KMS-11 (cell line): Measurements from ENCODE around the gene MUC21.
"Not testable (repeated sequence)": the region's sequence is repeated elsewhere in the genome, so short reads cannot be mapped to it uniquely, and the experiment has no call there.

Experiments used
- H2AFZ ChIP-seq: fragments of 200-600 bp; sonication (generic); 2 replicates; pipeline ENCODE4 v1.6.1; 2016; ENCODE audit warnings: antibody characterized with exemption, mixed run types, low read depth
- H3K27ac ChIP-seq: fragments of 200-600 bp; sonication (generic); 2 replicates; pipeline ENCODE4 v1.6.1; 2016; ENCODE audit warnings: mild to moderate bottlenecking, mixed run types
- H3K27me3 ChIP-seq: fragments of 200-600 bp; sonication (generic); 2 replicates; pipeline ENCODE4 v1.6.1; 2017; ENCODE audit warnings: mild to moderate bottlenecking, low read depth, mixed run types, moderate library complexity; ENCODE audit not compliant: insufficient read depth
- H3K36me3 ChIP-seq: fragments of 200-600 bp; sonication (generic); 2 replicates; pipeline ENCODE4 v1.6.1; 2017; ENCODE audit warnings: mild to moderate bottlenecking, mixed run types; ENCODE audit not compliant: insufficient read depth
- H3K4me1 ChIP-seq: fragments of 200-600 bp; sonication (generic); 2 replicates; pipeline ENCODE4 v1.6.1; 2016; ENCODE audit warnings: mild to moderate bottlenecking, low read depth, mixed run types; ENCODE audit not compliant: poor library complexity, severe bottlenecking
- H3K4me2 ChIP-seq: fragments of 200-600 bp; sonication (generic); 2 replicates; pipeline ENCODE4 v1.7.0; 2016; ENCODE audit warnings: mild to moderate bottlenecking, mixed run types
- H3K4me3 ChIP-seq: fragments of 200-600 bp; sonication (generic); IDR thresholded peaks from 2 replicates; pipeline ENCODE4 v1.6.1; 2017; ENCODE audit warnings: low read depth, low read length, mixed read lengths; ENCODE audit not compliant: insufficient read depth
- H3K79me2 ChIP-seq: fragments of 200-600 bp; sonication (generic); 2 replicates; pipeline ENCODE4 v1.6.1; 2016; ENCODE audit warnings: low read depth, mixed run types; ENCODE audit not compliant: insufficient read depth
- H3K9ac ChIP-seq: fragments of 200-600 bp; sonication (generic); 2 replicates; pipeline ENCODE4 v1.6.1; 2016; ENCODE audit warnings: mild to moderate bottlenecking, mixed run types
- H4K20me1 ChIP-seq: fragments of 200-600 bp; sonication (generic); 2 replicates; pipeline ENCODE4 v1.6.1; 2016; ENCODE audit warnings: mild to moderate bottlenecking, mixed run types; ENCODE audit not compliant: insufficient read depth
- TF ChIP-seq, protein P1 (sequence below): fragments of 200-600 bp; sonication (generic); conservative IDR thresholded peaks from 2 replicates; pipeline ENCODE4 v1.6.1; 2017; ENCODE audit warnings: low read depth, mild to moderate bottlenecking, antibody characterized with exemption, low read length, moderate library complexity, mixed read lengths

The MUC21 gene

DNA sequence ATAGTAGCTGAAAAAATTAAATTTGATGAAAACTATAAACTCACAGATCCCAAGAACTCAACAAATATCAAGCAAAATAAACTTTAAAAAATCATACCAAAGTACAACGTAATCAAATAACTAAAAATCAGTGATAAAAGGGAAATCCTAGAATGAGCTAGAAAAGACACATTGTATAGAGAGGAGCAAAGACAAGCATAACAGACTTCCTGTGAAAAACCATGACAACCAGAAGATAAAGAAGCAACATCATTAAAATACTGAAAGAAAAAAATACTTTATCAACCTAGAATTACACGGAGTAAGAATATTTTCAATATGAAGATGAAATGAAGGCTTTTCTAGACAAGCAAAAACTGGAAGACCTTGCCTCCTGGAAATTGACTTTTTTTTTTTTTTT is 36.5 kb downstream of the MUC21 start:
- no peak overlapping the region for H3K4me2 ChIP-seq
- no peaks in the 10 kb centered on the region for H3K27me3 ChIP-seq
- H3K9ac ChIP-seq: no peak overlapping the region
- no peak overlapping the region for H2AFZ ChIP-seq
- H3K4me3 ChIP-seq: no peak overlapping the region
- H3K36me3 ChIP-seq: no peaks in the 10 kb centered on the region
- no peaks in the 10 kb centered on the region for H3K79me2 ChIP-seq
- no peak overlapping the region for H3K27ac ChIP-seq
- H4K20me1 ChIP-seq: no peaks in the 10 kb centered on the region
- peaks cover 14% of the 10 kb centered on the region for H3K4me1 ChIP-seq
- TF ChIP-seq, protein P1, sequence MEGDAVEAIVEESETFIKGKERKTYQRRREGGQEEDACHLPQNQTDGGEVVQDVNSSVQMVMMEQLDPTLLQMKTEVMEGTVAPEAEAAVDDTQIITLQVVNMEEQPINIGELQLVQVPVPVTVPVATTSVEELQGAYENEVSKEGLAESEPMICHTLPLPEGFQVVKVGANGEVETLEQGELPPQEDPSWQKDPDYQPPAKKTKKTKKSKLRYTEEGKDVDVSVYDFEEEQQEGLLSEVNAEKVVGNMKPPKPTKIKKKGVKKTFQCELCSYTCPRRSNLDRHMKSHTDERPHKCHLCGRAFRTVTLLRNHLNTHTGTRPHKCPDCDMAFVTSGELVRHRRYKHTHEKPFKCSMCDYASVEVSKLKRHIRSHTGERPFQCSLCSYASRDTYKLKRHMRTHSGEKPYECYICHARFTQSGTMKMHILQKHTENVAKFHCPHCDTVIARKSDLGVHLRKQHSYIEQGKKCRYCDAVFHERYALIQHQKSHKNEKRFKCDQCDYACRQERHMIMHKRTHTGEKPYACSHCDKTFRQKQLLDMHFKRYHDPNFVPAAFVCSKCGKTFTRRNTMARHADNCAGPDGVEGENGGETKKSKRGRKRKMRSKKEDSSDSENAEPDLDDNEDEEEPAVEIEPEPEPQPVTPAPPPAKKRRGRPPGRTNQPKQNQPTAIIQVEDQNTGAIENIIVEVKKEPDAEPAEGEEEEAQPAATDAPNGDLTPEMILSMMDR: no peak

DNA sequence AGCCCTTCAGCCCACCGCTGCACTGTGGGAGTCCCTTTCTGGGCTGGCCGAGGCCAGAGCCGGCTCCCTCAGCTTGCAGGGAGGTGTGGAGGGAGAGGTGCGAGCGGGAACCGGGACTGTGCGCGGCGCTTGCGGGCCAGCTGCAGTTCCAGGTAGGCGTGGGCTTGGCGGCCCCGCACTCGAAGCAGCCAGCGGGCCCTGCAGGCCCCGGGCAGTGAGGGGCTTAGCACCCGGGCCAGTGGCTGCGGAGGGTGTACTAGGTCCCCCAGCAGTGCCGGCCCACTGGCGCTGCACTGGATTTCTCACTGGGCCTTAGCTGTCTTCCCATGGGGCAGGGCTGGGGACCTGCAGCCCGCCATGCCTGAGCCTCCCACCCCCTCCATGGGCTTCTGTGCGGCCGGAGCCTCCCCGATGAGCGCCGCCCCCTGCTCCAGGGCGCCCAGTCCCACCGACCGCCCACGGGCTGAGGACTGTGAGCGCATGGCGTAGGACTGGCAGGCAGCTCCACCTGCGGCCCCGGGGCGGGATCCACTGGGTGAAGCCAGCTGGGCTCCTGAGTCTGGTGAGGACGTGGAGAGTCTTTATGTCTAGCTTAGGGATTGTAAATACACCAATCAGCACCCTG is 37.2 kb downstream of the MUC21 start:
- H3K9ac ChIP-seq: not testable (repeated sequence)

DNA sequence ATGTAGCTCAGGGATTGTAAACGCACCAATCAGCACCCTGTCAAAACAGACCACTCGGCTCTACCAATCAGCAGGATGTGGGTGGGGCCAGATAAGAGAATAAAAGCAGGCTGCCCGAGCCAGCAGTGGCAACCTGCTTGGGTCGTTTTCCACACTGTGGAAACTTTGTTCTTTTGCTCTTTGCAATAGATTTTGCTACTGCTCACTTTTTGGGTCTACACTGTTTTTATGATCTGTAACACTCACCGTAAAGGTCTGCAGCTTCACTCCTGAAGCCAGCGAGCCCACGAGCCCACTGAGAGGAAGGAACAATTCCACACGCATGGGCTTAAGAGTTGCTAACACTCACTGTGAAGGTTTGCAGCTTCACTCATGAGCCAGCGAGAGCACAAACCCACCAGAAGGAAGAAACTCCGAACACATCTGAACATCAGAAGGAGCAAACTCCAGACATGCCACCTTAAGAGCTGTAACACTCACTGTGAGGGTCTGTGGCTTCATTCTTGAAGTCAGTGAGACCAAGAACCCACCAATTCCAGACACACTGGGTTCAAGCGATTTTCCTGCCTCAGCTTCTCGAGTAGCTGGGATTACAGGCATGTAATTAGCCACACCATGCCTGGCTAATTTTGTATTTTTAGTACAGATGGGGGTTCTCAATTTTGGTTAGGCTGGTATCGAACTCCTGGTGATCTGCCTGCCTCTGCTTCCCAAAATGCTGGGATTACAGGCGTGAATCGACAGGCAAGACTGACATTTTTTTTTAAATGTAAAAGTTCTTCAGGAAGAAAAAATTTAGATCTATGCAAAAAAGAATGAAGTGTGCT is 38.4 kb downstream of the MUC21 start:
- not testable (repeated sequence) for H2AFZ ChIP-seq, H3K79me2 ChIP-seq, H3K27me3 ChIP-seq, H3K27ac ChIP-seq, H3K4me2 ChIP-seq, H3K36me3 ChIP-seq, H4K20me1 ChIP-seq, H3K4me3 ChIP-seq, H3K4me1 ChIP-seq, H3K9ac ChIP-seq

More for the DNA sequence above, 37.2 kb downstream of the MUC21 start:
- H3K4me1 ChIP-seq, H3K27me3 ChIP-seq, H2AFZ ChIP-seq, H3K4me3 ChIP-seq, H3K79me2 ChIP-seq, H3K36me3 ChIP-seq, H4K20me1 ChIP-seq, H3K27ac ChIP-seq, H3K4me2 ChIP-seq: not testable (repeated sequence)

DNA sequence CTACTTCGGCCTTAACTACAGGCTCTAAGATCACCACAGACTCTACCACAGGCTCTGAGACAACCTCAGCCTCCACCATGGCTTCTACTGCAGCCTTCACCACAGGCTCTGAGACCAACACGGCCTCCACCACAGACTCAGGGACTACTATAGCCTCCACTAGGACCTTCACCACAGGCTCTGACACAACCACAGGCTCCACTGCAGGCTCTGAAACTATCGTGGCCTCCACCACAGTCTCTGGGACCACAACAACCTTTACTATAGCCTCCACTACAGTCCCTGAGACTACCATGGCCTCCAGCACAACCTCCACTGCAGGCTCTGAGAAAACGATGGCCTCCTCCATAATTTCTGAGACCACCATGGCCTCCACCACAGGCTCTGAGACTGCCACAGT is 42.1 kb downstream of the MUC21 start:
- H2AFZ ChIP-seq: no peak overlapping the region
- no peaks in the 10 kb centered on the region for H3K4me1 ChIP-seq
- H3K27me3 ChIP-seq: no peaks in the 10 kb centered on the region
- TF ChIP-seq, protein P1: no peak
- H3K36me3 ChIP-seq: no peaks in the 10 kb centered on the region
- H3K27ac ChIP-seq: no peak overlapping the region
- no peaks in the 10 kb centered on the region for H4K20me1 ChIP-seq
- no peak overlapping the region for H3K9ac ChIP-seq
- H3K4me3 ChIP-seq: no peak overlapping the region
- no peaks in the 10 kb centered on the region for H3K79me2 ChIP-seq
- H3K4me2 ChIP-seq: no peak overlapping the region

DNA sequence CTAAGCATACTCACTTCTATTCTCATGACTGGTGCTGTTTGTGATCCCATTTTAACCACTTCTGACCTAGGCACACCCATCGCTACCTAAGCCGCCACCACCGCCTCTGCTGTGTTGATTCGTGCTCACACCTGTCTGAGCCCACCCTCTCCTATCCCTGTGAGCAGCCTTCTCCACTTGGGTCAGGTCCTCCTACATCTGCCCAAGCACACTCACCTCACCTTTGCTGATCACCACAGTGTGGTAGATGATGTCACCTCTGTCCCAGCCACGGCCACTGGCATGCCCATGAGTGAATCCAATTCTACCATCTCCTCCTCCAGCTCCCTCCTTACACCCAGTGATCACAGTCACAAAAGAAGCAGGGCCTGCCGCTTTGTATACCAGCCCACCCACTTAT is 47.6 kb downstream of the MUC21 start:
- H3K27ac ChIP-seq: no peak overlapping the region
- no peaks in the 10 kb centered on the region for H3K36me3 ChIP-seq
- H3K4me3 ChIP-seq: no peak overlapping the region
- H3K4me2 ChIP-seq: no peak overlapping the region
- no peaks in the 10 kb centered on the region for H4K20me1 ChIP-seq
- no peak overlapping the region for H3K9ac ChIP-seq
- TF ChIP-seq, protein P1: no peak
- H3K4me1 ChIP-seq: no peaks in the 10 kb centered on the region
- H2AFZ ChIP-seq: no peak overlapping the region
- H3K79me2 ChIP-seq: no peaks in the 10 kb centered on the region
- H3K27me3 ChIP-seq: no peaks in the 10 kb centered on the region
